Stimulated activated naive B cell treated with anti-CD40 and anti-IgM and Interleukin-4, amounts not matched to agents 10 μg/mL and 1 μg/mL and 100 μg/mL, for 72 hours (primary cell): Measurements from ENCODE around the gene CARD10.
"Not testable (repeated sequence)": the region's sequence is repeated elsewhere in the genome, so short reads cannot be mapped to it uniquely, and the experiment has no call there.

Experiments
- ATAC-seq, 2 donors: fragments of 150-1000 bp; cut with Tn5 transposase; replicated peaks; 2 replicates each; pipeline ENCODE4 v1.10.0; 2021; ENCODE audit warnings: moderate library complexity in 1 of 2
- DNase-seq: peaks from one replicate; pipeline ENCODE4 v3.0.0; 2021
- H3K27ac Mint-ChIP-seq: one replicate; pipeline ENCODE4 v1.8.0; 2022; ENCODE audit warnings: mild to moderate bottlenecking, mixed read lengths
- H3K27me3 Mint-ChIP-seq, 2 donors: one replicate each; pipeline ENCODE4 v1.8.0; 2022; ENCODE audit warnings: mixed read lengths in 2 of 2
- H3K36me3 Mint-ChIP-seq, 2 donors: one replicate each; pipeline ENCODE4 v1.8.0; 2022; ENCODE audit warnings: mixed read lengths in 2 of 2, mild to moderate bottlenecking in 1 of 2
- H3K4me1 Mint-ChIP-seq, 2 donors: one replicate each; pipeline ENCODE4 v1.8.0; 2022; ENCODE audit warnings: mixed read lengths in 2 of 2, mild to moderate bottlenecking in 1 of 2
- H3K4me3 Mint-ChIP-seq, 2 donors: one replicate each; pipeline ENCODE4 v1.8.0; 2022; ENCODE audit warnings: mild to moderate bottlenecking in 2 of 2, mixed read lengths in 2 of 2, moderate library complexity in 1 of 2
- H3K9me3 Mint-ChIP-seq, 2 donors: one replicate each; pipeline ENCODE4 v1.8.0; 2022; ENCODE audit warnings: mixed read lengths in 2 of 2, mild to moderate bottlenecking in 1 of 2

The CARD10 gene

DNA sequence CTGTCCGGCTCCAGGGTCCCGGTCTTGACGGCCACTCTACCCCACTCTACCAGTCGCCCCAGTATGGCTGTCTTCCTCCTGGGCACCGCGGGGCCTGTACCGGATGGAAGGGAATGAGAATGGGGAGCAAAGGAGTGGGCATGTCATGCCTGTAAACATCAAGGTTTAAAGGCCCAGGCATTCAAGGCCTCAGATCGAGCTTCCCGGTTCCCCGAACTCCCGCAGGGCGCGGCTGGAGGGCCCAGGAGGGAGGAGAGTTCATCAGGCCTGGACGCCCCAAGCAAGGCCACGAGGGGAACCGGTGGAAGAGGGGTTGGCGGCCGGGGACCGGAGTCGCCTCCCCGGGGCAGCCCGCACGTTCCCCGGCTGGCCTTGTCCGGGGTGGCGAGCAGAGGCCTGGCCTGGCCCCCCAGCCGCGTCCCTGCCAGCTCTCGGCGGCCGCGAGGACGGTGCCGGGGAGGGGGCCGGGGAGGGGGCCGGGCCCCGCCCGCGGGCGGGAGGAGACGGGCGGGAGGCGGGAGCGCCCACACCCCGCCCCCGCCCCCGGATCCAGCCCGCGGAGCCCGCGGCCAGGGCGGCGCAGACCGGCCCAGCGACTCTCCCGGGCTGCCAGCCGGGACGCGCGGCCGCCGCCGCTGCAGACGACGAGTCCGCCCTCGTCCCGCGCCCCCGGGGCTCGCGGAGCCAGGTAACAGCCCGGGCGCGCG is 40.8 kb upstream of the CARD10 start, which contains the start of gene CDC42EP1:
Gene CDC42EP1, plus strand, starts transcription at position 580 of the 707 bp plus-strand sequence. CDS start 5,870 bp downstream, outside the sequence.
- no peak for DNase-seq
- Mint-ChIP-seq H3K27me3 (peaks cover 62 to 69% of the 10 kb centered on the region in 2 donors), H3K27ac (peak within 1 kb of the TSS; percentile 80), H3K4me3 (peak within 1 kb of the TSS; percentile 77), H3K36me3 (no peaks in the 10 kb centered on the region), H3K9me3 (no peaks in the 10 kb centered on the region), H3K4me1 (peaks cover 15 to 22% of the 10 kb centered on the region in 2 donors)
- peak in 1 of 2 donors; percentile 17 for ATAC-seq

DNA sequence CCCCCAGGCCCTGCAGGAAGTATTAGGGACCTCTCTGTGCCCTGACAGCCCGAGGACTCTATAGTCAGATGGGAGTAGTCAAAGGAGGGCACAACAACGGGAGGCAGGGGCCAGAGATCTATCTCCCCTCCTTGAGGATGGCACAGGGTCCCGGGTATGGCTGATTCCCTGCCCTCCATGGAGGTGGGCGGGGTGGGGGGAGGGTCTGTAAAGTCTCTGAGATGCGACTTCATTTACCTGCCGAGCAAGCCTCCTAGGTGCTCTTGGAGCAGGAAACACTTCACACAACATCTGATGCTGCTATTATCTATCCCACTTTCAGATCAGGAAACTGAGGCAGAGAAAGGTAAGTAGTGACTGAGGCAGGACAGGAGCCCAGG is 40.3 kb upstream of the CARD10 start:
- Mint-ChIP-seq H3K4me1 (peaks cover 15 to 22% of the 10 kb centered on the region in 2 donors), H3K9me3 (no peaks in the 10 kb centered on the region), H3K27ac (no peak overlapping the region), H3K36me3 (no peaks in the 10 kb centered on the region), H3K27me3 (peaks cover 63 to 70% of the 10 kb centered on the region in 2 donors), H3K4me3 (peak overlapping the region; percentile 41 to 53)
- ATAC-seq, result no peak
- DNase-seq, result no peak

DNA sequence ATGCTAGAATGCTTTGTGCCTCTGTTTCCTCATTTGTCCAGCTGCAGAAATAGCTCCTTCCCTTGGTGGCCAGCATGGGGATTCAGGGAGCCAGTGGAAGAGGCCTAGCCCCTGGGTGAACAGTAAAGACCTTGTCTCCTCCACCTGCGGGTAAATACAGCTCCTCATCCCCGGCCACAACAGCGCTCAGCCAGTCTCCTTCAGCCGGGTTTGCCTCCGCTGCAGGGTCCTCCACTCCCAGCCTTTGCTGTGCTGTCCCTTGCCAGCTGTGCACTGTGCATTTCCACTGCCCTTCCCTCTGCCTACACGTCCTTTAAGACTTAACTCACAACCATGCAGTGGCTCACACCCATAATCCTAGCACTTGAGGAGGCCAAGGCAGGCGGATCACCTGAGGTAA is 39.6 kb upstream of the CARD10 start:
- Mint-ChIP-seq H3K9me3 (no peaks in the 10 kb centered on the region), H3K4me1 (peaks cover 15 to 22% of the 10 kb centered on the region in 2 donors), H3K27ac (no peak overlapping the region), H3K36me3 (no peaks in the 10 kb centered on the region), H3K4me3 (no peak overlapping the region), H3K27me3 (peaks cover 63 to 74% of the 10 kb centered on the region in 2 donors)
- ATAC-seq (no peak), DNase-seq (no peak)

DNA sequence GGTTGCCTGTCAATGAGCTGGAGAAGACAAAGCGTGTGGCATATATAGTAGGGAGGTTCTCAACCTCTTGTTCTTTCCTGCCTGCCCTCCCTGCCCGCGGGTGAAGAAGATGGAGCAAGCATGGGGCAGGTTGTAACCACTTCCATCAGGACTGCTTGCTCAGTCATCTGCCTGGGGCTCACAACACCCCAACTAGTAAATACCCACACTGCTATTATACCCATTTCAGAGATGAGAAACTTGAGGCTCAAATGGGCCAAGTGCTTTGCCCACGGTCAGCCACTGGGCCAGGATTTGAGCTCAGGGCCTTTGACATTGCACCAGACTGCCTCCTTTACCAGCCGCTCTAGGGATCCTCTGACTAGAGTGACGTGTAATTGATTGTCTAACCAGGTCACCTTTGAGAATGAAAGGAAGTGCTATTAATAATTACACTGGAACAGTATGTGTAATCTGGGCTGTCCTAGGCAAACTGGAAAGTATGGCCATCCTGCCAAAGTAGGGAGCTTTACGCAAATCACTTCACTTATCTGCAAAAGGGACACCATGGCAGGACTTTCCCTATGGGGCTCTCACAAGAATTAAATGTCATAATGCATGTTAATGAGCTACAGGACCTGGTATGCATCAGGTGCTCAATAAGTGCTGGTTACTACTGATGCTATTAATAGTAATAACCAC is 38.2 kb upstream of the CARD10 start:
- no peaks in the 10 kb centered on the region for H3K9me3 Mint-ChIP-seq
- H3K4me3 Mint-ChIP-seq, result no peak overlapping the region
- peaks cover 64 to 73% of the 10 kb centered on the region in 2 donors for H3K27me3 Mint-ChIP-seq
- ATAC-seq (peak in 1 of 2 donors; percentile 28), DNase-seq (no peak)
- H3K36me3 Mint-ChIP-seq, result no peaks in the 10 kb centered on the region
- H3K27ac Mint-ChIP-seq, result no peak overlapping the region
- H3K4me1 Mint-ChIP-seq, result peaks cover 15 to 22% of the 10 kb centered on the region in 2 donors

DNA sequence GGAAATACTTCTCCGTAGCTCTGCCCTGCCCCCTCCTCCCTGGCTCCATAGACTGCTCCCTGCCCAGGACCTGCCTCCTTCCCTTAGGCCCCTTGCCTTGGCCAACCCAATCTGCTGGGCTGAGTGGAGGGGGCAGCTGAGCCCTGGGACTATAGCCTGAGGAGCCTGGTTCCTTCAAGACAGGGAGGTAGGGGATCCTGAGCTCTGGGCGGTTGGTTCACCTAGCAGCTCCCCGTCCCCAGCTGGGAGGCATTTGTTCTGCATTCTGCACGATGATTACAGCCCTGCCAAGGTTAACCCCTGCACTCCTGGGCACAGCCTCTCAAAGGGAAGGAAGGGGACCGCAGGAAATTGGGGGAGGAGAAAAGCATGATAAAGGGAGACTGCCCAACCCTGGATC is 37.5 kb upstream of the CARD10 start:
- H3K27me3 Mint-ChIP-seq, result peaks cover 58 to 69% of the 10 kb centered on the region in 2 donors
- no peak for DNase-seq
- H3K36me3 Mint-ChIP-seq, result no peaks in the 10 kb centered on the region
- no peak overlapping the region for H3K27ac Mint-ChIP-seq
- no peaks in the 10 kb centered on the region for H3K9me3 Mint-ChIP-seq
- H3K4me1 Mint-ChIP-seq, result peaks cover 8 to 15% of the 10 kb centered on the region in 2 donors
- no peak overlapping the region for H3K4me3 Mint-ChIP-seq
- ATAC-seq, result no peak

DNA sequence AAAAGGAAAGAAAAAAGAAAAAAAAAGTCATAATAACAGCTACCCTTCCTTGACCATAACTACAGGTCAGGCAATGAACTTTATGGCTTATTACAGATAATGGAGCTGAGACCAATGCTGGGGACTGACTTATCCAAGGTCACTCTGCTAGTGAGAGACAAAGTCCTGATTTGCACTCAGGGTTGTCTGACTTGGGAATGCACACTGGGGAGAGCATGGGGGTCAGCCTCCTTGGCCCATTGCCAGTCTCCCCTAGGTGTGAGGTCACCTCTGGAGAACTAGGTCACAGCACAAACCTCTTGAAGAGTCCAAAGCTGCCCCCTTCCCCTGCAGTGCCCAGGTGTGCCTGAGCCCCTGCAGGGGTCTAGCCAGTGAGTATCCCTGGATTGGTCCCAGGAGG is 35.8 kb upstream of the CARD10 start:
- H3K27ac Mint-ChIP-seq, result no peak overlapping the region
- H3K9me3 Mint-ChIP-seq, result no peaks in the 10 kb centered on the region
- H3K36me3 Mint-ChIP-seq, result no peaks in the 10 kb centered on the region
- H3K4me1 Mint-ChIP-seq, result peaks cover 3 to 6% of the 10 kb centered on the region in 2 donors
- ATAC-seq (no peak), DNase-seq (no peak)
- peaks cover 58 to 70% of the 10 kb centered on the region in 2 donors for H3K27me3 Mint-ChIP-seq
- H3K4me3 Mint-ChIP-seq, result no peak overlapping the region

DNA sequence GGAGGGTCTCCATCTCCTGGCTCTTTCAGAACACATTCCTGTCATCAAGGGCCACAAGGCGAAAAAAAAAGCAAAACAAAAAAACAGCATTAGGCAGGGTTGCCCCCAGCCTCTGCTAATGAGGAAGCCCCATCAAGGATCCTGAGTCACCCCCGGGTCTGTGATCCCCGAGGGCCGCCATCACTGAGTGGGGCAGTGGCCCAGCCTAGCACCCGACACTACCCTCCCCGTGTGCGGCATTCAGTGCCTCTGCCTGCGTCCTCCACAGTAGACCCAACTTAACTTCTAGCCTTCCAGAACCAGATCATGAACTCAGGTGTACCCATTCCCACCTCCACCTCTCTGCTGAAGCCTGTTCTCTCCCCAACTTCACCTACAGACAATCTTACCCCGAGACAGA is 34.5 kb upstream of the CARD10 start:
- Mint-ChIP-seq H3K4me1 (peaks cover 3 to 6% of the 10 kb centered on the region in 2 donors), H3K9me3 (no peaks in the 10 kb centered on the region), H3K4me3 (no peak overlapping the region), H3K36me3 (no peaks in the 10 kb centered on the region), H3K27me3 (peaks cover 54 to 61% of the 10 kb centered on the region in 2 donors), H3K27ac (no peak overlapping the region)
- DNase-seq (no peak), ATAC-seq (no peak)

DNA sequence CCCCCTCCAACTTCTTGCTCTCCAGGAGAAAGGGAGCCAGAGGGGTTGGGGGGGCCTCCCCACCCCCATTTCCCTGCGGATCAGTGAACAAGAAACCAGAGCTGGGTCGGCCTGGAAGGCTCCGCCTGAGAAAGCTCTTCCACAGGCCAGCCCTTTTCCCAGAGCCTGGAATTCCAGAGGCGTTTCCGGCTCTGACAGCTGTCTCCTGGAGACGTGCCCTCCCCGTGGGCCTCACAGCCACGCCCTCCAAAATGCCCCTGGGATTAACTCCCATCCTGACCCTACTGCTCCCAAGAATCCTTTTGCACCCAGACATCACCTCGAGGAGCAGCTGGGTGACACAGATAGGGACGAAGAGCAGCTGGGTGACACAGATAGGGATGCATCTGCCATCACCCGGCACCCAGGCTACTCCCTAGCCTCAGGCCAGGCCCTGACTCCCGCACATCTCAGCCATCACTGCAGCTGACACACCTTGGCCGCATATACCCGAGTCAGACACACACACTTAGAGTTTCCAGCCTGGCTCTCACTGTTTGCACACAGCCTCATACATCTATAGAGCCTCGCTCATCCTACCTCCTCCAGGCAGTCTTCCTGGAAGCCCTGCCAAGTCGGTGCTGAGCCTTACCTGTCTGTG is 33.4 kb upstream of the CARD10 start:
- H3K27ac Mint-ChIP-seq, result no peak overlapping the region
- H3K36me3 Mint-ChIP-seq, result no peaks in the 10 kb centered on the region
- H3K4me3 Mint-ChIP-seq, result no peak overlapping the region
- ATAC-seq (no peak), DNase-seq (no peak)
- peaks cover 45 to 55% of the 10 kb centered on the region in 2 donors for H3K27me3 Mint-ChIP-seq
- H3K9me3 Mint-ChIP-seq, result no peaks in the 10 kb centered on the region
- H3K4me1 Mint-ChIP-seq, result peaks cover 3 to 6% of the 10 kb centered on the region in 2 donors

DNA sequence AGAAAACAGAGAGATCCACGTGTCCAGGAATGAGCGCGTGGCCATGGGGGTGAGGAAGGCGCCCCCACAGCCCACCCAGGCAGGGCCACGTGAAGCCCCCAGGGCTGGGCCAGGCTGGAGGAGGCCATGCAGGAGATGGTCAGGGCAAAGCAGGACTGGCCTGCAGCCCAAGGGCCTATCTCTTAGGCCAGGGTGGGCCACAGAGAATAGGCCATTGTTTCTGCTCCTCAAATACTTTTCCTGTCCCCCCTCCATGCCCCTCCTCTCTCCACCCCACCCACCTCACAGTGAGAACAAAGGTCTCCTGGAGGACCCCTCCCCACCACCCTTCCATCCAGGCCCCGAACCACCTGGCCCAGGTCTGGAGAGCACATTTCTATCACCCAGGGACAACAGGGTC is 32.8 kb upstream of the CARD10 start:
- DNase-seq (no peak), ATAC-seq (no peak)
- H3K27me3 Mint-ChIP-seq, result peaks cover 38 to 48% of the 10 kb centered on the region in 2 donors
- H3K27ac Mint-ChIP-seq, result no peak overlapping the region
- no peaks in the 10 kb centered on the region for H3K36me3 Mint-ChIP-seq
- H3K4me3 Mint-ChIP-seq, result no peak overlapping the region
- H3K9me3 Mint-ChIP-seq, result no peaks in the 10 kb centered on the region
- peaks cover 0 to 6% of the 10 kb centered on the region in 2 donors for H3K4me1 Mint-ChIP-seq

DNA sequence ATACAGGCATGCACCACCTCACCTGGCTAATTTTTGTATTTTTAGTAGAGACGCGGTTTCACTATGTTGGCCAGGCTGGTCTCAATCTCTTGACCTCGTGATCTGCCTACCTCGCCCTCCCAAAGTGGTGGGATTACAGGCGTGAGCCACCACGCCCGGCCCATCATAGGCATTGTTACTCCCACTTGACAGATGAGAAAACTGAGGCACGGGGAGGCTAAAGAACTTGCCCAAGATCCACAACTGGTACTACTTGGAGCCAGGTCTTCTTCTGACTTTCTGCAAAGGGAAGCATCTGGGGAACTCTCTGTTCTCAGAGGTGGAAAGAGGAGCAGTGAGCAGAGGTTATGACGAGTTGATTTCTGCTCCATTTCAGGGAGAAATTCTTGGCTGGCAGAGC is 31.7 kb upstream of the CARD10 start:
- not testable (repeated sequence) for H3K9me3 Mint-ChIP-seq, ATAC-seq, H3K27ac Mint-ChIP-seq, H3K36me3 Mint-ChIP-seq, DNase-seq, H3K4me1 Mint-ChIP-seq, H3K4me3 Mint-ChIP-seq
- H3K27me3 Mint-ChIP-seq, result peaks cover 30 to 45% of the 10 kb centered on the region in 2 donors

DNA sequence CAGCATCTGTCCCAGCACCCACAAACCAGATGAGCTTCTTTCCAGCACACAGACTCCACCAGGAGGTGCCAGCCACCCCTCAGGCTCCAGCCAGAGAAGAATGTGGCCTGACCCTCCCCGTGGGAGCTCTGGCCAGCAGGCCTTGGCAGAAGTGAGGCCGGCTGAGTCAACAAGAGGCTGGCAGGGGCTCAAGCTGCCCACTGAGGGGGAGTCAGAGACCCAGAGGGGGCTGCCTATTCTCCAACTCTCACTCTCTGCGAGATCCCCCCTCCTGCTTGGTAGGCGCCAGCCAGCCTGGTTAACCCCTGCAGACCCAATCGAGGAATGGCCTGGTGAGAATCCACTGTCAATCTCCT is 30.5 kb upstream of the CARD10 start:
- Mint-ChIP-seq H3K27ac (no peak overlapping the region), H3K9me3 (no peaks in the 10 kb centered on the region), H3K4me1 (peaks cover 7 to 16% of the 10 kb centered on the region in 2 donors), H3K4me3 (no peak overlapping the region), H3K36me3 (no peaks in the 10 kb centered on the region), H3K27me3 (peaks cover 31 to 45% of the 10 kb centered on the region in 2 donors)
- no peak for DNase-seq
- ATAC-seq, result no peak

DNA sequence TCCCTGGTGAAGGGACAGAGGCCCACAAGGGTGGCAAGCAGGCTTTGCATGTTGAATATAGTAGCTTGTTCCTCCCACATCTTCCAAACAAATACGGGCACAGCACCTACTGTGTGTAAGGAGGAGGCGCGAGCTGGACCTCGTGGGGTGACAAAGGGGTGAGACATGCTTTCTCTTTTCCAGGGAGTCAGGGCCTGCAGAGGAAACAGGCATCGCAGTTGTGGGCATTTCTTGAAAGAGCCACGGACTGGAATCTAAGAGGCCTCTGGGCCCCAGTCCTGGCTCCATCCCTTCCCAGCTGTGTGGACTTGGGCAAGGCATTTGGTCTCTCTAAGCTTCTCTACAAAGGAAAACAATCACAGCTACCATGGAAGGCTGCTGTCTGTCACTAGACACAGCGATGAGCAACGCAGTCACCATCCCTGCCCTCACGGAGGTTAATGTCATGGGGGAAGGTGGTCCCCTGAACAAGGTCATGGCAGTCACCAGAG is 28.1 kb upstream of the CARD10 start:
- no peaks in the 10 kb centered on the region for H3K36me3 Mint-ChIP-seq
- no peak for ATAC-seq
- H3K4me3 Mint-ChIP-seq, result no peak overlapping the region
- H3K4me1 Mint-ChIP-seq, result peaks cover 8 to 17% of the 10 kb centered on the region in 2 donors
- H3K27ac Mint-ChIP-seq, result no peak overlapping the region
- peaks cover 21 to 38% of the 10 kb centered on the region in 2 donors for H3K27me3 Mint-ChIP-seq
- DNase-seq, result no peak
- no peaks in the 10 kb centered on the region for H3K9me3 Mint-ChIP-seq

DNA sequence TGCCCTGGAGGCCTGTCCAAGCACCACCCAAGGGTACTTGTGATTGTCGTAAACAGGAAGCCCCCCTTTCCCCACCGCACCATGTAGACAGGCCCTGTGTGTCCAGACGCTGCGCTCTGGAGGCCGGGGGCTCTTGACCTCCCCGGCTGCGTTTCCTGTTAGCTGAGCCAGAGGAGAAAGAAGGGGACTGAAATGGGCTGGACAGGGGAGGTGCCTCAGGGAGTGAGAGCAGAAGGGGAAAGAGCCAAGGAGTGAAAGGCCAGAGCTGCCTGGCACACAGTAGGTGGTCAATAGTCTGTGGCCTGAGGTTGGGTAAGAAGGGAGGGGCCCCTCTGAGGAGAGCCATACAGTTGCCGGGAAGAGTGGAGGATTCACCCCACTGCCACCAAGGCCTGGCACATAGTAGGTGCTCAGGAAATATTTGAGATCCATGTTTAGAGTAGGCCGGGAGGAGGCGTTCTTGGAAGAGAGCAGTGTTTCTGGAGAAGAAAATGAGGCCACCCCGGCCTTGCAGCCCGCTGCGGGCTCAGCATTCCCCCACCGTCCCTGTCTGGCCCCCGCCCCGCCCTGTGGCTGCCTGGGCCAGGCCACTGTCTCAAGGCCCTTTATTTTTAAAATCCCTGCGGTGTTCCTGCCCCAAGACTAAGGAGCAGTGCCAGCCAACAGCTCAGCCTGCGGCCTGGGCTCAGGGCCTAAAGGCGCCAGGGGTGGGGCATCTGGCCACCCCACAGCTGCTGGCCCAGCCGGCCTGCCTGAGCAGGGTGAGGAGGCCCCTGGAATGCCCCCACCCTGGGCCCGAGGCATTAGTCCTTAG is 27.4 kb upstream of the CARD10 start:
- no peak overlapping the region for H3K27ac Mint-ChIP-seq
- H3K27me3 Mint-ChIP-seq, result peaks cover 21 to 35% of the 10 kb centered on the region in 2 donors
- DNase-seq (no peak), ATAC-seq (no peak)
- H3K4me3 Mint-ChIP-seq, result no peak overlapping the region
- no peaks in the 10 kb centered on the region for H3K36me3 Mint-ChIP-seq
- H3K4me1 Mint-ChIP-seq, result peaks cover 14 to 24% of the 10 kb centered on the region in 2 donors
- H3K9me3 Mint-ChIP-seq, result no peaks in the 10 kb centered on the region
